Stimulated activated naive CD8-positive, alpha-beta T cell treated with anti-CD3 and anti-CD28 coated beads, Interleukin-15, Interleukin-2, amounts not matched to agents 100 U/mL and 50 U/mL, for 24 hours (primary cell): ENCODE data around the gene CRIP2.

Source experiments
- ATAC-seq: fragments of 150-1000 bp; cut with Tn5 transposase; one replicate; pipeline ENCODE4 v1.10.0; 2021
- DNase-seq: peaks from one replicate; pipeline ENCODE4 v3.0.0; 2021

Gene CRIP2

DNA sequence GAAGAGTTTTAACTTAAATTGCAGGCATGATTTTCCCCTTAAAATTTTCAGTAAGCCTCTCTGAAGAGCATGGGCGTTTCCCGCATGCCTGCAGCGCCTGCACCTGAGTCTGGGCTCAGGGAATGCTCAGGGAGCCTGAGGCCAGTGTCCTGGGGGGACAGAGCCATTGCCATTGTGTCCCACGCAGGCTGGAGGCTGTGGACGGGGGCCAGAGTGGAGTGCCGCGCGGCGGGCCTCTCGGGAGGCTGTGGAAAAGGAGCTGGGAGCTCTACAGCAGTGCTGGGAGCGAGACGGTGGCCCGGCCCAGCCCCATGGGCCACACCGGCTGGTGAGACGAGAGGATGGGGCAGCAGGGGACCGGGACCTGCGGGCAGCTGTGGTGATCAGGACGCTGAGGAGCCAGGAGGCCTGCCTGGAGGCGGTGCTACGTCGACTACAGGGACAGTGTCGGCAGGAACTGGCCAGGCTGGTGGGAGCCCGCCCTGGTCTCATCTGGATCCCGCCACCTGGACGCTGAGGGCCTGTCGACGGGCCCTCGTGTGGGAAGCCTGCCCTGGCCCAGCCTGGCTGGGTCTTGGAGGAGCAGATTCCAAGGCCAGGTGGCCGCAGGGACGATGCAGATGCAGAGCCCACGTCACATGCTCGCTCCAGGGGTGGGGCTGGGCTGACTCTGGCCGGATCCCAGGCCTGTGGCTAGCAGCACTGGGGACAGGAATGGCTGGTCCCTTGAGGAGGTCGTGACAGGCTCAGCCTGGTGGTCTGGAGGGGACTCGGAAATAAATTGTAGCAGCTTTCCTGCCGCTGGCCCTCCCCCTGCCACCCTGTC is 24.0 kb downstream of the CRIP2 start:
- DNase-seq (no peak), ATAC-seq (no peak)

- no peak for DNase-seq
- ATAC-seq: no peak
Measured at GRCh38 chr14:105499256-105500035, 24.8 kb downstream of the CRIP2 start.

DNA sequence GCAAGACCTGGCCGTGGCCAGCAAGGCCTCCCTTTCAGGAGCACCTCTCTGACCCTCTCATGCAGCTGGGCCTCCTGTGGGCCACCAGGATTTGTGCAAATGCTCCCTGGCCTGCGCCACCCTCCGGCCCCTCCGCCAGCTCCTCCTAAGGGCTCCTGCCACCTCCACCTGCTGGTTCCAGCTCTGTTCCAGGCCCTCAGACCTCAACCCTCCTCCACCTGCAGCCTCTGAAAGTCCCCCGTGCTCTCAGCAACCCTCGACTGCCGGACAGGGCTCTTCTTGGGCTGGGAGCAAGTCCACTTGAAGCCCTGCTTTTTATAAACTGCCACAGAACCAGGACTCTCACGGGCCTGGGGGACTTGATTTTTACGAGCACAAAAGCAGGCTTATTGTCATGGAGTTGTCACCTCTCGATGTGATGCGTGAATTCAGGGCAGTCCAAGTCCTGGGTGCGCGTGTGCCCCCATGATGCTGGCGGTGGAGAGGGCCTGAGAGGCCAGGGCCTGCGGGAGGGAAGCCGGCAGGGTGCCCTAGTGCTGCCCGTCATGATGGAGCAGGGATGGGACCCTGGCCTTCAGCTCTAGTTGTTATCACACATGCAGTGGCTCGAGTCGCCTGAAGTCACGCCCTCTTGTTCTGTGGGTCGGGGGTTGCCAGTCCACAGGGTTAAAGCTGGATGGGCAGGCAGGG is 25.6 kb downstream of the CRIP2 start:
- DNase-seq (no peak), ATAC-seq (no peak)

DNA sequence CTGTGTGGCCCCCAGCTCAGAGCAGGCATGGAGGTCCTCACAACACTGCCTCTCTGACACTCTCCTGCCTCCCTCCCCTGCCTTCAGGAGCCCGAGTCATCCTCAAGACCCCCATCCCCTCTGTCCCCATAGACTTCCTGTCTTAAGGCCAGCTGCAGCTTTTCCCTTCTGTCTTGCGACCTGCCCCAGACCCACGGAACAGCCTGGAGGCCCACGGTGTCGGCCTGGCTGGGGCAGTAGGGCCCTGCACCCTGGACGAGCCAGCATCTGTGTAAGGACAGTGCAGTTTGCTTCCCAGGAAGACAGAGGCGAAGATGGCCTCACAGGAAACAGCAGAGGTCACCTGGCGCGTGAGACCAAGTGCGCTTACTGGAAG is 26.1 kb downstream of the CRIP2 start:
- ATAC-seq: no peak

DNA sequence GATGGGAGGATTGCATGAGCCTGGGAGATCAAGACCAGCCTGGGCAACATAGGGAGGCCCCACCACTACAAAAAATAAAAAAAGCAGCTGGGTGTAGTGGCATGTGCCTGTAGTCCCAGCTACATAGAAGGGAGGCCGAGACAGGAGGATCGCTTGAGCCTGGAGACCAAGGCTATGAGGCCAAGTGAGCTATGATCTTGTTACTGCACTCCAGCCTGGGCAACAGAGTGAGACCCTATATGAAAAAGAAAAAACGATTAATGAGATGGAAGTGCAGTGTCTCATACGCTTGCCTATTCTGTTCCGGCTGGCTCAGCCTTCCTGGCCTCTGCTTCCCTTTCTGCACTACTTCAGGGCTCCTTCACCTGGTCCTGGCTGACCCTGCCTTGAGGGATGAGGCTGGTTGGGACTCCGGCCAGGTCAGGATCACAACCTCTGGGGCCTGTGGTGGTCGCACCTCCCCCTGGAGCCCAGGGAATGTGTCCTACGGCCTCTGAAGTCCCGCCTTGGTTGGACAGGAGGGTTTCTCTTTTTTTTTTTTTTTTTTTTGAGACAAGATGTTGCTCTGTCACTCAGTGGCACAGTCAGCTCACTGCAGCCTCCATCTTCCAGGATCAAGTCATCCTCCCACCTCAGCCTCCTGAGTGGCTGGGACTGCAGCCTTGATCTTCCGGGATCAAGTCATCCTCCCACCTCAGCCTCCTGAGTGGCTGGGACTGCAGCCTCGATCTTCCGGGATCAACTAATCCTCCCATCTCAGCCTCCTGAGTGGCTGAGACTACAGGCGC is 27.1 kb downstream of the CRIP2 start:
- ATAC-seq (no peak), DNase-seq (no peak)

More for the DNA sequence above, 26.1 kb downstream of the CRIP2 start:
- DNase-seq: no peak

DNA sequence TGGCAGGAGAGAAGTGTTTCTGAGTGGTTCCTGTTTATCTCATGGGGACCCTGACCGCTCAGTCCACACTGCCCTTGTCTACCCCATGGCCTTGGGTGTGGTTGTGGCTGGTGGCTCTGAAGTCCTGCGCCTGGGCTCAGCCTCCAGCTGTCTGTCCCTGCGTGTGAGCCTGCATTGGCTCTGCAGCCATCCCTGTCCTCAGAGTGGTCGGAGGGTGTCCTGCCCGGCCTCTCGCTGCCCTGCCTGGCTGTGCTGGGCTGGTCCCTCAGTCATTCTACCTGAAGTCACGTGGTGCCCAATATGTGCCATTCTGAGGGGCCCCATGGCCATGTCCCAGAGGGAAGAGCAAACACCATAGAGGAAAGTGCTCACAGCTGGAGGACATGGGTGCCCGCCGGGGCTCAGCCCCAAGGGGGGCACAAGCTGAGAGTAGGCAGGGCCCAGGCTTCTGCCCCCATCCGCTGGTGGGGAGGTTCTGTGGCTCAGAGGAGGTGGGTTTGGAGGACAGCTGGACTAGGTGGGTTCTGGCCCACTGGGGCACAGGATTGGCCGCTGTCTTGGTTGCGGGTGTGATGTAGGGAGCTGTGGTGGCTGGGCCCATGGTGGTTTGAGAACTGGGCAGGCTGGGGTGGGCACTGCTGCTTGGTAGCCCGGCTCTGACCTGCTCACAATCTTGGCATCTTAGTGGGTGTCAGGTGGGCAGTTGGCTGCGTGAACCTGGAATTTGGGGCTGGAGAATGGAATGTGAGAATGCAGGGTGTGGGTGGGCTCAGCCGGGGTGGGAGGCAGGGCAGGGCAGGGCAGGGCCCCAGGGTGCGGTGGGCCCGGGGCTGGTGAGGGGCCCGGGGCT is 28.1 kb downstream of the CRIP2 start:
- DNase-seq (no peak), ATAC-seq (peak; percentile 5)

- ATAC-seq (no peak), DNase-seq (no peak)
Measured at GRCh38 chr14:105503296-105503640, 28.6 kb downstream of the CRIP2 start.

DNA sequence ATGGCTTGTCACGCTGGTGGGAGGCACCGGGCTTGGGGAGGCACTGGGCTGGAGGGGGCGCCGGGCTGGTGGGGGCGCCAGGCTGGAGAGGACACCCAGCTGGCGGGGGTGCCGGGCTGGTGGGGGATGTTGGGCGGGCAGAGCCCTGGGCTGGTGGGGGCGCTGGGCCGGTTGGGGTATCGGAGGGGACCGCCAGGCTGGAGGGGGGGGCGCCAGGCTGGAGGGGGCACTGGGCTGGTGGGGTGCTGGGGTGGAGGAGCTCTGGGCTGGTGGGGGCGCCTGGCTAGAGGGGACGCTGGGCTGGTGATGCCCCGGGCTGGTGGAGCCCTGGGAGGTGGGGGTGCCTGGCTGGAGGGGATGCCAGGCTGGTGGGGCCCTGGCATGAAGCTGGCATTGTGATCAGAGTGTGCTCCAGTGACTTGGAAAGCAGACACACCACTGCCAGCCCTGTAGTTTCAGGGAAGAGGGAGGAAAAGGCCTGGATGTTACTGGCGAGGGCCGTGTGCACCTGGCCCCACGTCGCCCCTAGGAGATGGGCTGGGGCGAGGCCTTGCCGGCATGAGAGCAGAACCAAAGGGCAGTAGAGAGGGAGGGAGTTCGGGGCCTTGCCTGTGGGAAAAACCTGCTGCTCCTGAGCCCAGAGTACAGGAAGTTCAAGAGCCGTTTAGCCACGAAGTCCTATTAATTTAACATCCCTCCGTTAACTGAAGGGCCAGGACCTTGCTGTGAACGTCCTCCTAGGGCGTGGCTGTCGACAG is 29.5 kb downstream of the CRIP2 start:
- ATAC-seq (no peak), DNase-seq (no peak)

DNA sequence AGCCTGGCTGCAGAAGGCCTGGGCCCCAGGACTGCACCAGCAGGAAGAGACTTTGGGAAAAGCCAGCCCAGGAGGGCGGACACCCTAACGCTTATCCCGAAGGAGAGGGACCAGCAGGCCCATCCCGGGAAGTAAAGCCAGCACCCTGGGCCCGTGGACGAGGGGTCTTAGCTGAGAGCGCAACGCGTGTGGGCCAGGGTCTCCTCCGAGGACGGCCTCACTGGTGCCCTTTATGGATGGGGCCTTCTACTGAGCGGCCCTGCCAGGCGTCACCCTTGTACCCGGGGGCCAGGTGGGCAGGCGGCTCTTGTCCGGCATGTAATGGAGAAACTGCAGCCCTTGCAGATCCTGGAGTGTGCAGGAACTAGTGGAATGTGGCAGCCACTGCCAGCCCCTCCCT is 30.5 kb downstream of the CRIP2 start:
- DNase-seq (no peak), ATAC-seq (no peak)

- ATAC-seq: no peak
Measured at GRCh38 chr14:105507247-105507646, 32.6 kb downstream of the CRIP2 start.

GRCh38 chr14:105508069-105508468 is 33.4 kb downstream of the CRIP2 start:
- ATAC-seq: no peak
- no peak for DNase-seq

More at GRCh38 chr14:105507247-105507646, 32.6 kb downstream of the CRIP2 start:
- DNase-seq: no peak

DNA sequence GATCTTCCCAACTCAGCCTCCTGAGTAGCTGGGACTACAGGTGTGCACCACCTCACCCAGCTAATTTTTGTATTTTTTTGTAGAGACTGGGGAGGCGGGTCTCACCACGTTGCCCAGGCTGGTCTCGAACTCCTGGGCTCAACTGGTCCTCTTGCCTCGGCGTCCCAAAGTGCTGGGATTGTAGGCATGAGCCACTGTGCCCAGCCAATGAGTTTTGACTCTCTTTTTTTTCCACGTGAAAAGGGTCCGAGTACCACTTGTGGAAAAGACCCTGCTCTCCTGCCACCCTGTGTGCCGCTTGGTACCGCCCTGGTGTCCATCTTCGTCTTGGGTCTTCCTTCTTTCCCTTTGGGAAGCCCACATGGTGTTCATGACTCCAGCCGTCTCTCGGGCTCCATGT is 34.0 kb downstream of the CRIP2 start:
- no peak for DNase-seq
- ATAC-seq: no peak

DNA sequence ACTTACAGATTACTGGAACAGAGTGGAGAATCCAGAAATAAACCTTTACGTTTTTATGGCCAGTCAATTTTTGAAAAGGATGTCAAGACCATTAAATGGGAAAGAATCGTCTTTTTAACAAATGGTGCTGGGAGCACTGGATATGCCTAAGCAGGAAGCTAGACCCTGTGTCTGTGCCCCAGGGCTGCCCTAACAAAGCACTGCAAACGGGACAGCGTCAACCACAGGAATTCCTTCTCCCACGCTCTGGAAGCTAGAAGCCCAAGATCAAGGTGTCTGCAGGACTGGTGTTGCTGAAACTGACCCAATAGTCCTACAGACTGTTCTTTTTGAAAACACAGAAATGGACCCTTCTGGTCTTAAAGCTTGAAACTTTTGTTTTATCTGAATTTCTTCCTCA is 42.5 kb downstream of the CRIP2 start:
- no peak for DNase-seq

GRCh38 chr14:105519946-105520698 is 45.5 kb downstream of the CRIP2 start:
- DNase-seq: no peak
- no peak for ATAC-seq

More for the DNA sequence above, 42.5 kb downstream of the CRIP2 start:
- no peak for ATAC-seq

GRCh38 chr14:105525326-105525725 is 50.7 kb downstream of the CRIP2 start:
- ATAC-seq: no peak

DNA sequence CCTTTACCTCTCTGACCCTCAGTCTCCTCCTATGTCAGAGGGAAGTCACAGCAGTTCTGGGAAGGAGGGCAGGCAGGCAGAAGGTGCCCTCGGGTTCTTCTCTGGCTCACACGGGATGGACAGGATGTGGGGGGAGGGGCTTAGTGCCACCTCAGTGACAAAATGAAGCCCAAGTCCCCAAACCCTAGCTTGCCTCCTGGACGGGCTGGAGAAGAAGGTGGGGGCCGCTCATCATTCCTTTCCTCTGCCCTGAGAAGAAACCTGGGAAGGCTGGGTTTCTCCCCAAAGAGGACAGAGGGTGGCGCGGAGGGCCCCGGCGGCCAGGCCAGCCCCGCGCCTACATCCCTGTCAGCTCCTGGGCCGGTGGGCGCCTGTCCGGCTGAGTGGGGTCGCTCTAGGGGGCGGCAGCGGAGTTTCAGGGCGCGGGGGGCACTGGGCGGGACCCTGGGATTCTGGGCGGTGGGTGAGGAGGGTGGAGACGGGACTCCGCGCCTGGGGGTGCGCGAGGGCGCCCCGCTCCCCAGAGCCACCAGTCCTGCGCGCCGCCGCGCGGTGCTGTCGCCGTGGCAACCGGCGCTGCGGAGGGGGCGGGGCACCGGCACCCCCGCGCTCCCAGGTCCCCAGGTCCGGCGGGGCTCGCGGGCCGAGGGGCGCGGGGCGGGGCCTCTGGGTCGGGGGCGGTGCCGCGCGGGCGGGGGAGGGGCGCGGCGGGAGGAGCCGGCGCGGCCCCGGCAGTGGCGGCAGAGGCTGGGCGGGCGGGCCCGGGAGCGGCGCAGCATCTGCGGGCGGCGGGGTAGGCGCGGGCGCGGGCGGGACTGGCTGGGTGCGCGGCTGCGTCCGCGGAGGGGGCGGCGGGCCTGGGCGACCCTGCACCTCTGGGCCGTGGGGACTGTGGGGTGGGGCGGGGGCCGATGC is 51.5 kb downstream of the CRIP2 start, which contains the start of gene TMEM121:
TSS of gene TMEM121 (plus strand) at position 723 of the 915 bp plus-strand sequence. CDS start 2,252 bp downstream, outside the sequence.
- no peak for ATAC-seq
- DNase-seq: peak; percentile 59

More at GRCh38 chr14:105525326-105525725, 50.7 kb downstream of the CRIP2 start:
- no peak for DNase-seq

DNA sequence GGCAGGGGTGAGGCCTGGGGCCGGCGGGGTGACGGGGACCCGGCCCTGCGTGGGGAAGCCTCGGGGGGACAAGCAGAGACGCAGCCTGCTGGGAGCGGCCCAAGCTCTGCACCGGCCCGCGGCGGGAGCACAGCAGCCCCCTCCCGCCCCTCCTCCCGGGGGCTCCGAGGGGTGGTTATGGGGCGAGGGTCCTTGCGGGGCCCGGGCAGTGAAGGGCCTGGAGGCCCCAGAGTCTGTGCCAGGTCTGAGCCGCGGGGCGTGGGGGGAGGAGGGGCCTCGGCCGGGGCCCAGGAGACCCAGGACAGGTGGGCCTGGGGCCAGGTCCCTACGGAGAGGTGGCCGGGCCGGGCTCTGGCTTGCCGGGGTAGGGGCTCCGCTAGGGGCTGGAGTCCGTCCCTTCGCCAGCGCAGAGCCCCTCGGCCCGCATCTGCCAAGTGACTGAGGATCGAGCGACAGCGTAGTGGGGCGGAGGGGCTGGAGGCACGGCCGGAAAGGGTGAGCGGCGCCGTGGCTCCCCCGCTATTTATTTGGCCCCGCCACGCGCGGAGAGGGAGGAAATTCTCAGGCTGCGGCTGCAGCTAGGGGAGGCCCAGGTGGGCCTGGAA is 52.3 kb downstream of the CRIP2 start:
- no peak for DNase-seq
- no peak for ATAC-seq

- DNase-seq (no peak), ATAC-seq (no peak)
Measured at GRCh38 chr14:105527381-105527825, 52.8 kb downstream of the CRIP2 start.
